Activated T-helper 9 cell treated with anti-CD3 and anti-CD28 coated beads, Interleukin-2, amount 50 U/mL, for 16 hours (primary cell): ENCODE results near the gene RNF146.
"Not testable (repeated sequence)": the region's sequence is repeated elsewhere in the genome, so short reads cannot be mapped to it uniquely, and the experiment has no call there.

Experiments used
- DNase-seq: peaks from one replicate; pipeline ENCODE4 v3.0.0-alpha.2; 2020; ENCODE audit warnings: low read depth

The RNF146 gene, protein sequence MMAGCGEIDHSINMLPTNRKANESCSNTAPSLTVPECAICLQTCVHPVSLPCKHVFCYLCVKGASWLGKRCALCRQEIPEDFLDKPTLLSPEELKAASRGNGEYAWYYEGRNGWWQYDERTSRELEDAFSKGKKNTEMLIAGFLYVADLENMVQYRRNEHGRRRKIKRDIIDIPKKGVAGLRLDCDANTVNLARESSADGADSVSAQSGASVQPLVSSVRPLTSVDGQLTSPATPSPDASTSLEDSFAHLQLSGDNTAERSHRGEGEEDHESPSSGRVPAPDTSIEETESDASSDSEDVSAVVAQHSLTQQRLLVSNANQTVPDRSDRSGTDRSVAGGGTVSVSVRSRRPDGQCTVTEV

DNA sequence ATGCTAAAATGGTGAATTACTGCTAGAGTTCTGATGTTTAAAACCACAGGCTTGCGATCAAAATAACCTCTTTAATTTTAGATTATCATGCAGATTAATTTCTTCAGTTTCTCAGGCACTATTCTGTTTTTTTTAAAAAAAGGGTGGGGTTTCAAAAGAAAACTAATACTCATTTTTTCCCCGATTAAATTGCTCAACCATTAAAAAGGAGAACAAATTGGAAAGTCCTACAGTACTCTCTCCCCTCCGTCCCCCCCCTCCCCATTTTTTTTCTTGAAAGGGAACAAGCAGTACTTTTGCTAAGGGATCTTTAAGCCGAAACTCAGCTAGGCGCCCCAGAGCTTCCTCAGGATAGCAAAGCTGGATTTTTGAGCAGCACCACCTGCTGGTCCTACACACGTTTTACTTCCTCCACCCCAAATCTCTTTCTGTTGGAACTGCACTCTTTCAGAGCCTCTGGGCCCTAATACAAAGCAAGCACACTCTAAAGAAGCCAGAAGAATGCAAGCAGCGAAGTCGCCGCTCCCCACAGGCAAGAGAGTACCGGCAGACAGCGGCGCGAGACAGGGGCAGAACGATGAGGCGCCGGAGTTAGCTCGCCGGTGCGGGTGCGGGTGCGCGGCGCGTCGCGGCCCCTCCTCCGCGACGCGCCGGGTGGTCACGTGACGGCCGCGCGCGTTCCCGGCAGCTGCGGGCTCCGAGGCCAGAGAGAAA lies at the start of gene RNF146:
Gene RNF146, plus strand, starts transcription at position 687 of the 714 bp plus-strand sequence. CDS start 13,475 bp downstream, outside the sequence.
- DNase-seq, result peak; percentile 66

DNA sequence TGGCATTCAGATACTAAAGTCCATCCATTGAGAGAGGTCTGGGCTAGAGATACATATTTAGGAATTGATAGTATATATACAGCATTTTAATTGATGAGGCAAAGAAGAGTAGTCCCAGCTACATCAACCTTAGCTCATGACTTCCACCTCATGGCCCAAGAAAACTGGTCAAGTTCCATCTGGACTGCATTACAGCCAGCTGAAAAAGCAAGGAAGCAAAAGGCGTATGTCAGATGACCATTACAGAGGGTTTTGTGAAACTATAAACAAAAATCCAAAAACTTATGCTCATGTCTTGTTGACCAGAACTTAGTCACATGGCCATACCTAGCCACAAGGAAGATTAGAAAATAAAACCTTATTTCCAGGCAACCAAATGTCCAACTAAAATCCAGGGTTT lies 46.8 kb upstream of the RNF146 start:
- DNase-seq, result no peak

DNA sequence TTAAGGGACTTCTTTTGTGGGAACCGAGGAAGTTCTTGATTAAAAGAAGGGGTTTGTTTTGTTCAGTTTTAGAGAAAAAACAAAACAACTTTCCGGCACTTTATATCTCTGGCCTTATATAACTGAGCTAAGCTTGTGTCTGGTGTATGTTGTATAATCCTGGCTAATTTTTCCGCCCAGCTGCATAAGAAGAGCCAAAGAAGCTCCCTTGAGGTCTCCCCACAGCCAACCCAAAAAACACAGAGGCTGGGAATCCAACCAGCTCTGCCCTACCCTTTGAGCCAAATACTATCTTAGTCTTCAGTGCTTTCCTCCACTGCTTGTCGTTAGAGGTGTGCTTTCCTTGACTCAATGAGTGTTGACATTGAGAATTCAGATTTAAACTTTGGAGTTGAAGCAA lies 45.5 kb upstream of the RNF146 start:
- DNase-seq, result no peak

DNA sequence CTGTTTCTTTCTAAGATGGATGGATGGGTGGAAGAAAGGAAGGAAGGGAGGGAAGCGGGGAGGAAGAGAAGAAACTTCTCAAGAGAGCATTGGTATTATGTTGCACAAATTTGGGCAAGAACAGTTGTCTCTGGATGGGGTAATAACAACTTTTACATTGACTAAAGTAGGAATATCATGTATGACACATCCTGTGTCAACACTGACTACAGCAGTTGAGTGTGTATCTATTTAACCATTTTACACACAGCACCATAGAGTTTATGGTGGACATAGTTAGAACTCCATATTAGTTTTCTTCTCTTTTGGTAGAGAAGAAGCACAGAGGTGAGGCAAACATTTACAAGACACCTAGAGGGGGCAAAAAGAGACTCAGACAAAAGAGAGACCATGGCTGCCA lies 44.2 kb upstream of the RNF146 start:
- no peak for DNase-seq

DNA sequence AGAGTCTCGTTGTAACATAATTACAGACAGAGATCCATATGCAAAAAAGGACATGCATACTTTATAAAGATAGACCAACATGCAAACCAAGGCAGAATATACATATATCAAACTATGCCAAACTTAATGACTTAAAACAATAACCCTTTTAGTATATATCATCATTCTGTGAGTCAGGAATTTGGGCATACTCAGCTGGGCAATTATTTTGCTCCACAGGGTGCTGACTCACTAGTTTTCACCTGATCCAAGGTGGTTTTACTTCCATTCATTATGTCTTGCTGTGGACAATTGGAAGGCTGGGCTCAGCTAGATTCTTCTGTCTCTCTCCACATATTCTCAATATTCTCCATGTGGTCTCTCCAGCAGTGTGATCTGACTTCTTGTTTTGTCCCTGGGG lies 41.2 kb upstream of the RNF146 start:
- DNase-seq, result no peak

DNA sequence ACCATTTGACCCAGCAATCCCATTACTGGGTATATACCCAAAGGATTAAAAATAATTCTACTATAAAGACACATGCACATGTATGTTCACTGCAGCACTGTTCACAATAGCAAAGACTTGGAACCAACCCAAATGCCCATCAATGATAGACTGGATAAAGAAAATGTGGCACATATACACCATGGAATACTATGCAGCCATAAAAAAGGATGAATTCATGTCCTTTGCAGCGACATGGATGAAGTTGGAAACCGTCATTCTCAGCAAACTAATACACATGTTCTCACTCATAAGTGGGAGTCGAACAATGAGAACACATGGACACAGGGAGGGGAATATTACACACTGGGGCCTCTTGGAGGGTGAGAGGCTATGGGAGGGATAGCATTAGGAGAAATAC lies 32.8 kb upstream of the RNF146 start:
- DNase-seq, result not testable (repeated sequence)

DNA sequence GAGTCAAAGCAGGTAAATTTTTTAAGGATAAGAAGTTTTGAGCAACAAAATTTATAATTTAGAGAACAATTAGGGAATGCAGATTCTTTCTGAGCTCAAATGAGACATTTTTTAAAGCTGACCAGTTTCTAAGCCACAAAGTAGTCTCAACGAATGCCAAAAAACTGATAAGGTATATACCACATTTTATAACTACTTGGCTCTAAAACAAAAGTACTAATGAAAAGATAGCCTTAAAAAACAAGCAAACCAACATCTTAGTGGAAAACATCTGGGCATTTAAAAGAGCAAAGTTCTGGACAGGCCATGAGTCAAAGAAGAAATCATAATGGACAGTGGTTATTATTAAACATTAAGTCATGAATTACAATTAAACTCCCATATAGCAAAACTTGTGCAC lies 23.2 kb upstream of the RNF146 start:
- DNase-seq, result no peak

DNA sequence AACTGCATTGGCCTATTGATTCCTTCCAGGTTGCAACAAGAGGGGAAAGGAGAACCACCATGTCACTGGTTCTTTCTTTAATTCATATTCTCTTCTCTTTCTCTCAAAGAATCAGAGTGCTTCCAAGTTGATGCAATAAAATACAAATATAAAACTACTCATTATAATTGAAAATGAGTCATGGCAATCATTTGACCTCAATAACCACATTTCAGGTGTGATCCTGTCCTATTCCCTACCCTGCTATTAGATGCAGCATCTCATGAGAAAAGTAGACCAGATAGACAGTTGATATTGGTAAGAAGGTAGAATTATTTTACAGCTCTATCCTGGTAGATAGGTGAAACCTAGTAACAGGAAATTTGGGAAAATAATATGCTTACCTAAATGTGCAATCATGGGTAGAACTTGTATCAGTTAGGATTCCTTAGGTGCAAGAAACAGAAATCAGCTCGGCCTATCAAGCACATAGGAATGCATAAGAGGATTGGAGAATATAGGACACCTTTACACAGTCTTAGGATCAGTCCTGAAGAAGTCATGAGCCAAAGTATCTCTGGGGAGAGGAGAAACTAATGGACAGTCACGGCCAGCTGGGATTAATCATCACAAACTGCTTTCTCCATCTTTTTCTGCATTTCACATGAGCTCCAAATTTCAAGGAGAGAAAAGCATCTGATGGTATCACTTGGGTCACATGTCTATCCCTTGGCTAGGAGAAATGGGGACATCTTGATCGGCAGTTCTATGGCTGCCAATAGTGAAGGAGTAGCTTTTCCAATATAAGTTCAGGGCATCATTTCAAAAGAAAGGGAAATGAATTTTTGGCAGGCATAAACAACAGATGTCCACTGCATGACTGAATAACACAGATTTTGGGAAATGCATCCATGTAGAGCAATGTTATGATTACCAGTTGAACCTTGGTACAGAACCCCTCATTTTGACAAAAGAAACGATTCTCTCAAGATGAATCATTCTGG lies 19.3 kb upstream of the RNF146 start:
- no peak for DNase-seq

DNA sequence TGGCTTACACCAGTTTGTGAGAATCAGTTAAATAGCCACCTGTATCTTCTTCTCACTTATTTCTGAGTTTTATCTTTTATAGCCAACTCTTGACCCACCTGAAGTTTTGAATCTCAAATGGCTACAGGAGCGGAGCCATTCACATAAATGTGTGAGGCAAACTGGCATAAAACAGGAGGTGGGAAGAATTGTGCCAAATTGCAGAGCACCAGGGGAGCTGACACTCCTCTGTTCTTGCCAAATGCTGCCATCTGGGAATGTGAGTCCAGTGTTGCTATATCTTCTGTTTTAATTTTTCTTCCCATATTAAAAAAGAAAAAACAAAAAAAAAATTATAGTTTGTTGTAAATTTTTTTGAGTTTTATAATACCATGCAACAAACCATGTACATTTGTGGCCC lies 17.0 kb upstream of the RNF146 start:
- no peak for DNase-seq

DNA sequence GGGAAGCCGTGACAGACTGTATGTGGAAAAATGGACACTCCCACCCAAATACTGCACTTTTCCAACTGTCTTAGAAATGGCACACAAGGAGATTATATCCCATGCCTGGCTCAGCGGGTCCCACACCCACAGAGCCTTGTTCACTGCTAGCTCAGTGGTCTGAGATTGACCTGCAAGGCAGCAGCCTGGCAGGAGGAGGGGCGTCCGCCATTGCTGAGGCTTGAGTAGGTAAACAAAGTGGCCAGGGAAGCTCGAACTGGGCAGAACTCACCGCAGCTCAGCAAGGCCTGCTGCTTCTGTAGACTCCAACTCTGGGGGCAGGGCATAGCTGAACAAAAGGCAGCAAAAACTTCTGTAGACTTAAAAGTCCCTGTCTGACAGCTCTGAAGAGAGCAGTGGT lies 11.4 kb upstream of the RNF146 start:
- DNase-seq, result no peak

DNA sequence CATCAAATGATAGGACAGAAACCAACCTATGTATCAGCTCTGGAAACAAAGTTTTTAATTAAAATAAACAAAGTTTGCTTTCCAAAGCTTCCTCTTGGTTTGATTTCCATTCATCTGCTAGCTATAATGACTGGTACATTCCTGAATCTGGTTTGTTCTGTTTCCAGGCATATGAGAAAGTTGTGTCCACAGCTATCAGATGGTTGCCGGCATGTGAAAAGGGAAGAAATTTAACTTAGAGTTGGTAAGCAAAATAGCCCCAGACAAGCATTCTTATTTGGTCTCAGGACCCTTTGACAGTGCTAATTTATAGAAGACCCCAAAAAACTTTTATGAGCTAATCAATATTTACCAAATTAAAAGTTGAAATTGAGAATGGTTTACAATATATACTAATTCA lies 3.8 kb upstream of the RNF146 start:
- no peak for DNase-seq

DNA sequence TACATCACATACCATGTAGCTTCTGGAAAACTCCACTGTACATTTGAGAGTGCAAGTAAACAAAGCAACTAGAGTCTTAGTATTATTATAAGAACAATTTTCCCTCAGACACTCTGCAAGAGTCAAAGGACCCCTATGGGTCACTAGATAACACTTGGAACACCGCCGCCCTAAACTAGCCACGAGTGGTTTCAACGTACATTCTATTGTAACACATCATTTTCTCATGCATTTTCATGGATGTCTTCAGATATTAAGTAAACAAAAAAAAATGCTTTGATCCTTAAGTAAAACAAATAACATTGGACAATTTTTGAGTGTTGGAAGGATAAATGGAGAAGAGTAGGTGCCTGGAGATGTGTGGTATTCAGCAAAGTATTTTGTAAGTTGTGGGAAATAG lies 3.2 kb upstream of the RNF146 start:
- DNase-seq, result no peak

DNA sequence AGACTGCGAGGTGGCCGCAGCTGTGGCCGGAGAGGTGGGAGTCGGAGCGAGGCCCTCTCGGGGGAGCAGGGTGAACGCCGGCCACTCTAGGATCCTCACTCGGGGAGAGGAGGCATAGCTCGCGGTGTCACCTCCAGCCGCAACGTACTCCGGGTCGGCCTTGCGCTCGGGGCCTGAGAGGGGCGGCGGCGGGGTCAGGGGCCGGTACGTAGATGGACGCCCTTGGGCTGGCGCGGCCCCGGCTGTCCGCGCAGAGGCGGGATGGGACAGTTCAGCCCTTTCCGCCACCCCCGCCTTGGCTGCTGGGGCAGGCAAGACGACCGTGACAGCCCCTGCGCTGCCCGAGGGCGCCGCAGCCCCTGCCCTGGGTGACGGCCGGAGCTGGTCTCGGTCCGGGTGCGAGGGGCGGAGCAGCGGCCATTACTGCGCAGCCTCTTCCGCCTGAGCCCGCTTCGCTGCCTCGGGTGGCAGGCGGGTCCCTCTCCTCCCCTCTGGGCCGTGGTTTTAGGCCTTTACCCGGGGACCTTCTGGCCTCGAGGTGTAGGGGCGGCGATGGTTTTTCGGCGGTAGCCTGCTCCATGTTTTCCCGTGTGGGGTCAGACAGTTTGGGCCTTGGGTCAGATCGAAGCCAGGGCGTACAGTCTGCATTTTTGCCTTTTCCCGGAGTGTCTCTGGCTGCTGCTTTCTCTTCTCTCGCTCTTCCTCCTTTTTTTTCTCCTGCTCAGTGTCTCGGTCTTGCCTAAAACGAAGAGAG lies 405 bp downstream of the RNF146 start:
- peak; percentile 39 for DNase-seq

DNA sequence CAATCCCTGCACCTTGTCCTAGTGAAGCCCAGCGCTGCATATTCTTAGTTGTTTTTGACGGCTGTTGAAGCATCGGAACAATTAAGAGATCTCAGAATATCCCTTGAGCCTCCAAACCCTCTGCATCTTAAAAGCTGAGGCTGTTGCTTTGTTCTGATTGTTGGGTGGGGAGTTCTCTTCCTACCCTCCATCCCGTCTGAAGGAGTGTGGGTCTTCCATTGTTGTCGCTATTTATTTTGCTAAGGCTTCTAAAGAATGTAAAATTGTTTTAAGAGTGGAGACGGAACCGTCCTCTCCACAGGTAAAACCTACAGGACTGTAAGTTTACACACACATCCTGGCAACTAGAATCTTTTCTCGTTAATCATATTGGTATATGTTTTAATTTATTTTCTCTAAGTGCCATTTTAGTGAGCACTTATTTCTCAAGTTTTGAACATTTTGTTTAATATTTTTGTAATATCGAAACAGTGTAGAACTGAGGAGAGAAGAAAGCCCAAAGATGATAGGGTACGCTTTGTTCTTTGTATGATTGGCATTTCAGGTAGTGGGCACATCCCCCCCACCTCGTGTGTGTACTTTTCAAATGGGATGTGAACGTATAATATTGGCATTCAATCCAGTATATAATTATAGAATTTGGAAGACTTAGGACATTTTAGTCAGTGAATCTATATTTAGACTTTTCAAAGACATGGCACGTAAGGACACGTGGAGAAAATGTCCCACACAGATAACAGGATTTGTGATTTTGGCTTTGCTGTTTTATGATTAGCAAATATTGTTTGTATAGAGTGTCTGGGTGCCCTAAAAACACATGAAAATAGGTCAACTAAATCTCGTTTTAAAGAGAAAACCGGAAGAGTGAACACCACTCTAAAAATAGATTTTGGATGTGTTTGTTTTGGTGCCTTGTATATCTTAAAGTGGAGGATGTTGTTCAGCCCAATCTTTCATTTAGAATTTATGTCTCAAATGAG lies 1.3 kb downstream of the RNF146 start:
- DNase-seq, result no peak

DNA sequence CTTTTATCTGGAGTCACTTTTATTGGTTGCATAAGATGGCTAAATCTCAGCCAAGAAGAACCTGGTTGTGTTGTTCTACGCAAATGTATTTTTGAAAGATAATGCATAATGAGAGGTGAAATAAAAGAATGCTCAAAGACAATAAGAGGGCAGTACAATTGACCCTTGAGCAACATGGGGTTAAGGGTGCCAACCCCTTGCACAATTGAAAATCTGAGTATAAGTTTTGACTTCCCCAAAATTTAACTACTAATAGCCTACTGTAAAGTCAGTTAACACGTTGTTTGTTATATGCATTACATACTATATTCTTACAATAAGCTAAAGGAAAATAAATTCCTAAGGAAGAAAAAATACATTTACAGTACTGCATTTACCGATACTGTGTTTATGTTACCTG lies 5.9 kb downstream of the RNF146 start:
- DNase-seq, result no peak

DNA sequence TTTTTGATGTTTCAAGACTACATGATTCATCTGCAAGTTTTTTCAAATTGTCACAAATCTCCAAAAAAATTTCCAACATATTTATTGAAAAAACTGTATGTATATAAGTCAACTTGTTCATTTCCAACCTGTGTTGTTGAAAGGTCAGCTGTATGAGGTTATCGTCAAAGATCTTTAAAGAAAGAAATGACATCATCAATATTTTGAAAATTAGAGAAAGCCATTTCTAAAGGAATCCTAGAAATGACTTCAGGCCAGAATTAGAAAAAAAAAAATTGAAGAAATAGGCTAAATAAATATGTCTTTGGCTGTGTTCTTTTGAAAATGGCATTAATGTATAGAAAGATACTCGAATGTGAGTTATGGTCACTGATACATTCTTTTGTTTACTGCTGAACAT lies 6.8 kb downstream of the RNF146 start:
- DNase-seq, result no peak

DNA sequence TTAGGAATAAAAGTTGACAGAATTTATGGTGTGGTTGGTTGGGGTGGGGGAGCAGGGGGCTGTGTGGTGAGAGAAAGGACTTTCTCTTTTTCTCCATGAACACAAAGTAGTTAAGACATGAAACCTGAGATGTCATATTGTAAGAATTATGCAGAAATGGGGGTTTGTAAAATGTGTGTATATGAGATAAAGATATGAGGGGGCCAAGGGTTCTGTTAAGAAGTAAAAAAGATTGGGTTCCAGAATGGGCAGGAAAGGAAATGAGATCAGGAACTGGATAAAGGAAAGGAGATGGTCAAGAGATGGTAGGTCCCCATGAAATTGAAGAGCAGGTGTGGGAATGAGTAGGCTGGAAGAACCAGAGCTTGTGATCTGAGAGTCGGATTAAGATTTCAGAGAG lies 9.7 kb downstream of the RNF146 start:
- DNase-seq, result no peak

DNA sequence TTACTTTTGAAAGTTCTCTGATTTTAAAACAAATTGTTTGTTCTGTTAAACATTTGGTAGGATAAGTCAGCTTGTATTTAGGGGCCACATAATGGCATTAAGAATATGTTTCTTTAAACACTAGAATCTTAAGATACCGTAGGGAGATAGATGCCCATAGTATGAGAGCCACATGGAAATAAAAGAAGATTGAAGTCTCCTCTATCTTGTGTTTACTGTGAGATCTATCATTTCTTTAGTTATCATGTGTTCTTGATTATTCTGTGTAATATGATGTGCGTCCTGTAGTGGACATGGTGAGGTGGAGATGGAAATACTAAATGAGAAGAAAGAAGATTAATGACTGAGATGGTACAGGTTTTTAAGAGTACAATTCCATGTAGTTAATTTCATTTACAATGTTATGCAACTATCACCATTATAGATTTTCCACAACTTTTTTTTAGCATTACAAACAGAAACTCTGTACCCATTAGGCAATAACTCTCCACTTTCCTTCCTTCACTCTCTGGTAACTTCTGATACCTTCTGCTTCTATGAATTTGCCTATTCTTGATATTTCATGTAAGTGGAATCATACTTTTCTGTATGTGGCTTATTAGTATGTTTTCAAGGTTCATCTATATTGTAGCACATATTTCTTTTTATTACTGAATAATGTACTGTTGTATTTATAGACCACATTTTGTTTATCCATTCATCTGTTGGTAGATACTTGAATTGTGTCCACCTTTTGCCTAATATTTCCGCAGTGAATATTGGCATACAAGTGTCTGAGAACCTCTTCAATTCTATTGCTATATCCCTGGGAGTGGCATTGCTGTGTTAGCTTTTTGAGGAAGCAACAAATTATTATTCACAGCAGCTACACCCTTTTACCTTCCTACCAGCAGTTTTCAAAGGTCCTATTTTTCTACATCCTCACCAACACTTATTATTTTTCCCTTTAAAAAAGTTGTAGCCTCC lies 11.5 kb downstream of the RNF146 start:
- DNase-seq, result no peak

DNA sequence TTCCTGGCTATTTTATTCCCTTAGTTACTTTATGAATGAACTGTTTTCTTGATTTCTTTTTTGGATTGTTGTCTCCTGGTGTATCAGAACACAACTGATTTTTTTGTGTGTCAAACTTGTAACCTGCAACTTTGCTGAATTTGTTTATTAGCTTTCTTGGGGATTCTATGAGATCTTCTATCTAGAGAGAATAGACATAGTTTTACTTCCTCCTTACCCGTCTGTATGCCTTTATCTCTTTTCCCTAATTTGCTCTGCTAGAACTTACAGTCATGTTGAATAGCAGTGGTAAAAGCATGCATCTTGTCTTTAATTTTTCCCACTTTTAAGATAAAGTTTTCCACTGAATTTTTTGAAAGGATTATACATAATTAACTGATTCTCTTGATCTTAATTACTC lies 13.2 kb downstream of the RNF146 start:
- no peak for DNase-seq
